Suprapubic skin (tissue), 4 donors: ENCODE results near the gene AVPR1B. TPM values are rescaled to one million over a fixed set of nuclear protein-coding genes. Genes with fewer than 3 reads are reported as not detected.

ENCODE experiments used
- DNase-seq, 2 donors: peaks; one replicate each; pipeline ENCODE4 v3.0.0-alpha.2; 2019; ENCODE audit warnings: low spot score in 2 of 2
- H3K27ac ChIP-seq: fragments of 200-600 bp; sonication (generic); one replicate; pipeline ENCODE4 v1.5.1; 2019
- H3K27me3 ChIP-seq: fragments of 200-600 bp; sonication (generic); one replicate; pipeline ENCODE4 v1.5.1; 2019
- H3K36me3 ChIP-seq: fragments of 200-600 bp; sonication (generic); one replicate; pipeline ENCODE4 v1.5.1; 2019
- H3K4me1 ChIP-seq: fragments of 200-600 bp; sonication (generic); one replicate; pipeline ENCODE4 v1.5.1; 2019
- H3K4me3 ChIP-seq: fragments of 200-600 bp; sonication (generic); one replicate; pipeline ENCODE4 v1.5.1; 2019; ENCODE audit warnings: mild to moderate bottlenecking
- H3K9me3 ChIP-seq: fragments of 200-600 bp; sonication (generic); one replicate; pipeline ENCODE4 v1.5.1; 2019
- CTCF ChIP-seq, 2 donors: fragments of 200-600 bp in 1 of 2; fragments of 450-650 bp in 1 of 2; sonication (generic) in 1 of 2; IDR thresholded peaks; one replicate each; pipeline ENCODE4 v1.5.1; 2016 to 2019; ENCODE audit warnings: antibody characterized with exemption in 2 of 2, mild to moderate bottlenecking in 1 of 2, moderate library complexity in 1 of 2
- EP300 ChIP-seq: sonication (generic); formaldehyde crosslinking; IDR thresholded peaks from one replicate; pipeline ENCODE4 v1.6.1; 2017; ENCODE audit warnings: antibody characterized with exemption
- POLR2A ChIP-seq, 2 donors: fragments of 450-650 bp; IDR thresholded peaks; one replicate each; pipeline ENCODE4 v1.6.1; 2017; ENCODE audit warnings: antibody characterized with exemption in 2 of 2, mild to moderate bottlenecking in 2 of 2, moderate library complexity in 2 of 2
- POLR2AphosphoS5 ChIP-seq, 3 donors: sonication (generic); formaldehyde crosslinking; IDR thresholded peaks; one replicate each; pipeline ENCODE4 v1.6.1; 2017; ENCODE audit warnings: antibody characterized with exemption in 3 of 3
- WGBS: methylation state at CpG from one replicate; pipeline ENCODE4 v1.1.5; 2018; 5-methylcytosine and 5-hydroxymethylcytosine counted together
- total RNA-seq, 4 donors: library from RNA; depleted of rRNA; stranded (reverse); fragments of >200 nt; gene quantifications; one replicate each; pipeline ENCODE4 v1.1.0, GENCODE V29; 2016

Gene AVPR1B
- total RNA-seq, 4 donors from 2014 or later, result not detected

DNA sequence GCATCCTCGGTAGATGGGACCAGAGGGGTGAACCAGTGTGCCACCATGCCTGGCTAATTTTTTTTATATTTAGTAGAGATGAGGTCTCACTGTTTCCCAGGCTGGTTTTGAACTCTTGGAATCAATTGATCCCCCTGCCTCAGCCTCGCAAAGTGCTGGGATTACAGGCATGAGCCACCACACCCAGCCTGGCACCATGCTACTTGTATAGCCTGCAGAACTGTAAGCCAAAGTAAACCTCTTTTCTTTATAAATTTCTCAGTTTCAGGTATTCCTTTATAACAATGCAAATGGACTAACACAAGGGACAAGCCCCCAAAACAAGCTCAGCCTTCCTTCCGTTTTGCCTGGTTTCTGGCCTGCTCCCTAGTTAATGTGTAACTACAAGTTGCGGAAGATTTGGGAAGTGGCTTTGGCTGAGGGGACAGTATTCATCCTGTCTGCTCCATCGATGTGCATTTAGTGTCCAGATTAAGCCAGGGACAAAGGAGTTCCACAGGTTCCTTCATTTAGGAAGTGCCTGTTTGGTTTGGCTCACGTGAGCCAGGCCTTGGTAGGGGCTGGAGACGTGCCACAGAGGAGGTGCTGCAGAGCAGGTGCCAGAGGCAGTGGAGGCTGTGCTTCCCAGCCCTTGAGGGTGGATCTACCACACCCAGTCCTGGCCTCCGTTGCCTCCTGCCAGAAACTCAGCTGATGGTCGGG lies 4.4 kb downstream of the AVPR1B start:
- no peaks in the 10 kb centered on the region for H3K36me3 ChIP-seq

GRCh38 chr1:206111271-206111927 lies 5.8 kb downstream of the AVPR1B start:
- WGBS, result 79% methylated on average over 6 of the region's 6 CpGs
- peaks cover 13% of the 10 kb centered on the region for H3K4me1 ChIP-seq
- TF ChIP-seq CTCF (IDR thresholded peaks at IDR 0.05) (no peak), EP300 (no peak), POLR2A (IDR thresholded peaks at IDR 0.05) (no peak), POLR2AphosphoS5 (IDR thresholded peaks at IDR 0.05) (no peak)
- H3K4me3 ChIP-seq, result no peak overlapping the region
- no peak overlapping the region for H3K27ac ChIP-seq
- H3K27me3 ChIP-seq, result no peaks in the 10 kb centered on the region
- no peaks in the 10 kb centered on the region for H3K36me3 ChIP-seq
- H3K9me3 ChIP-seq, result no peaks in the 10 kb centered on the region
- DNase-seq, result no peak

More for the DNA sequence above, 4.4 kb downstream of the AVPR1B start:
- Histone ChIP-seq H3K27ac (no peak overlapping the region), H3K4me3 (no peak overlapping the region), H3K4me1 (peaks cover 20% of the 10 kb centered on the region), H3K9me3 (no peaks in the 10 kb centered on the region), H3K27me3 (peaks cover 7% of the 10 kb centered on the region)
- WGBS, result 54% methylated on average over 9 of the region's 9 CpGs
- no peak for DNase-seq
- TF ChIP-seq EP300 (no peak), POLR2AphosphoS5 (IDR thresholded peaks at IDR 0.05) (no peak), POLR2A (IDR thresholded peaks at IDR 0.05) (no peak), CTCF (IDR thresholded peaks at IDR 0.05) (no peak)

DNA sequence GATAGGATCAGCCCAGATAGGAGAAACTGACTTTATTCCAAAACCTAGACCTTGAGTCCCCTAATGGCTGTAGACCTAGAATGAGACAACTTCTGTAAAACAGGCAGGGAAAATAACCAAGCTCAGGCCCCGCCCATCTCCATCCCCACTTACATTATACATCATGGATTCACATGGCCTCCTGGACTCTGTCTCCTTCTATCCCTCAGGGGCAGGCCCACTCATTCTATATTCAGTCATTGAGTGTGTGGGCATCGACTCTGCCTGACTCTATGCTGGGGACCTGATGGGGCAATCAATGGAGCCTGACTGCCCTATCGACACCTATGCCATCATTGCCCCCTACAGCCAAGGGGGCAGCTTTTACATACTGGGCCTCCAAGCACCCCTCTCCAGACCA lies 6.4 kb downstream of the AVPR1B start:
- Histone ChIP-seq H3K27ac (no peak overlapping the region), H3K4me3 (no peak overlapping the region), H3K9me3 (no peaks in the 10 kb centered on the region), H3K36me3 (no peaks in the 10 kb centered on the region), H3K27me3 (no peaks in the 10 kb centered on the region), H3K4me1 (peaks cover 15% of the 10 kb centered on the region)
- no peak for DNase-seq
- 96% methylated on average over 3 of the region's 3 CpGs for WGBS
- TF ChIP-seq POLR2A (IDR thresholded peaks at IDR 0.05) (no peak), EP300 (no peak)

- Histone ChIP-seq H3K4me3 (no peak overlapping the region), H3K27me3 (no peaks in the 10 kb centered on the region), H3K4me1 (peaks cover 15% of the 10 kb centered on the region), H3K27ac (no peak overlapping the region), H3K36me3 (no peaks in the 10 kb centered on the region), H3K9me3 (no peaks in the 10 kb centered on the region)
- 94% methylated on average over 14 of the region's 15 CpGs for WGBS
- DNase-seq, result no peak
- no peak for TF ChIP-seq CTCF (IDR thresholded peaks at IDR 0.05)
- TF ChIP-seq POLR2A (IDR thresholded peaks at IDR 0.05), result no peak
- TF ChIP-seq POLR2AphosphoS5 (IDR thresholded peaks at IDR 0.05), result no peak
- TF ChIP-seq EP300, result no peak
These were observed 7.0 kb downstream of the AVPR1B start for GRCh38 chr1:206110161-206110560.

GRCh38 chr1:206109718-206110117 lies 7.5 kb downstream of the AVPR1B start:
- H3K27ac ChIP-seq, result no peak overlapping the region
- H3K4me1 ChIP-seq, result peaks cover 15% of the 10 kb centered on the region
- no peak for DNase-seq
- TF ChIP-seq EP300 (no peak), POLR2A (IDR thresholded peaks at IDR 0.05) (no peak), CTCF (IDR thresholded peaks at IDR 0.05) (no peak), POLR2AphosphoS5 (IDR thresholded peaks at IDR 0.05) (no peak)
- WGBS, result 95% methylated on average over 4 of the region's 4 CpGs
- H3K9me3 ChIP-seq, result no peaks in the 10 kb centered on the region
- no peaks in the 10 kb centered on the region for H3K36me3 ChIP-seq
- H3K4me3 ChIP-seq, result no peak overlapping the region
- H3K27me3 ChIP-seq, result no peaks in the 10 kb centered on the region
